Parathyroid adenoma (tissue), 2 donors: Measurements from ENCODE around the gene STK10.

Source experiments
- H2AFZ ChIP-seq: fragments of 300-600 bp; sonication (generic); one replicate; pipeline ENCODE4 v1.7.0; 2017; ENCODE audit warnings: antibody characterized with exemption, mild to moderate bottlenecking
- H3K27ac ChIP-seq: fragments of 300-600 bp; sonication (generic); one replicate; pipeline ENCODE4 v1.7.0; 2017
- H3K27me3 ChIP-seq: fragments of 300-600 bp; sonication (generic); one replicate; pipeline ENCODE4 v1.7.0; 2017; ENCODE audit warnings: low read length; ENCODE audit not compliant: control insufficient read depth, insufficient read depth
- H3K36me3 ChIP-seq: fragments of 300-600 bp; sonication (generic); one replicate; pipeline ENCODE4 v1.7.0; 2017; ENCODE audit warnings: low read length; ENCODE audit not compliant: control insufficient read depth, insufficient read depth
- H3K4me1 ChIP-seq: fragments of 300-600 bp; sonication (generic); one replicate; pipeline ENCODE4 v1.7.0; 2017; ENCODE audit warnings: control low read depth
- H3K4me2 ChIP-seq: fragments of 300-600 bp; sonication (generic); one replicate; pipeline ENCODE4 v1.7.0; 2017; ENCODE audit warnings: low read length
- H3K4me3 ChIP-seq: fragments of 300-600 bp; sonication (generic); one replicate; pipeline ENCODE4 v1.7.0; 2017; ENCODE audit warnings: low read depth, low read length
- H3K79me2 ChIP-seq: fragments of 300-600 bp; sonication (generic); one replicate; pipeline ENCODE4 v1.7.0; 2017; ENCODE audit warnings: control low read depth
- H3K9ac ChIP-seq: fragments of 300-600 bp; sonication (generic); one replicate; pipeline ENCODE4 v1.7.0; 2017; ENCODE audit warnings: mild to moderate bottlenecking
- H3K9me3 ChIP-seq: fragments of 300-600 bp; sonication (generic); one replicate; pipeline ENCODE4 v1.7.0; 2017; ENCODE audit warnings: low read length; ENCODE audit not compliant: control insufficient read depth
- CTCF ChIP-seq: fragments of 300-600 bp; sonication (generic); IDR thresholded peaks from one replicate; pipeline ENCODE4 v1.7.0; 2017; ENCODE audit warnings: antibody characterized with exemption, mild to moderate bottlenecking
- donor health status: primary hyperparathyroidism.

Gene STK10

GRCh38 chr5:172131690-172132089, 56.3 kb downstream of the STK10 start:
- H3K79me2 ChIP-seq: no peaks in the 10 kb centered on the region
- H3K4me3 ChIP-seq: no peak overlapping the region
- no peaks in the 10 kb centered on the region for H3K9me3 ChIP-seq
- no peaks in the 10 kb centered on the region for H3K36me3 ChIP-seq
- H3K27ac ChIP-seq: no peak overlapping the region
- no peaks in the 10 kb centered on the region for H3K27me3 ChIP-seq
- H3K4me2 ChIP-seq: no peak overlapping the region
- no peak overlapping the region for H2AFZ ChIP-seq
- H3K9ac ChIP-seq: no peak overlapping the region
- H3K4me1 ChIP-seq: no peaks in the 10 kb centered on the region
- TF ChIP-seq CTCF: no peak

- H3K27me3 ChIP-seq: no peaks in the 10 kb centered on the region
- H3K9me3 ChIP-seq: no peaks in the 10 kb centered on the region
- H2AFZ ChIP-seq: no peak overlapping the region
- H3K36me3 ChIP-seq: no peaks in the 10 kb centered on the region
- no peak overlapping the region for H3K4me2 ChIP-seq
- no peak overlapping the region for H3K27ac ChIP-seq
- no peak for TF ChIP-seq CTCF
- H3K9ac ChIP-seq: no peak overlapping the region
- H3K4me3 ChIP-seq: no peak overlapping the region
- H3K4me1 ChIP-seq: no peaks in the 10 kb centered on the region
- H3K79me2 ChIP-seq: no peaks in the 10 kb centered on the region
Measured at GRCh38 chr5:172129256-172129910, 58.6 kb downstream of the STK10 start.

- Histone ChIP-seq H3K4me2 (no peak overlapping the region), H3K9ac (no peak overlapping the region), H3K27me3 (no peaks in the 10 kb centered on the region), H3K36me3 (no peaks in the 10 kb centered on the region), H3K27ac (no peak overlapping the region), H2AFZ (no peak overlapping the region), H3K79me2 (no peaks in the 10 kb centered on the region), H3K9me3 (no peaks in the 10 kb centered on the region), H3K4me1 (no peaks in the 10 kb centered on the region), H3K4me3 (no peak overlapping the region)
- TF ChIP-seq CTCF: no peak
Measured at GRCh38 chr5:172127581-172127980, 60.4 kb downstream of the STK10 start.

GRCh38 chr5:172123269-172123692, 64.7 kb downstream of the STK10 start:
- H3K9ac ChIP-seq: no peak overlapping the region
- no peak overlapping the region for H3K4me3 ChIP-seq
- no peak overlapping the region for H3K4me2 ChIP-seq
- peak; percentile 9 for TF ChIP-seq CTCF
- no peak overlapping the region for H2AFZ ChIP-seq
- H3K79me2 ChIP-seq: no peaks in the 10 kb centered on the region
- H3K9me3 ChIP-seq: no peaks in the 10 kb centered on the region
- no peaks in the 10 kb centered on the region for H3K4me1 ChIP-seq
- H3K27me3 ChIP-seq: no peaks in the 10 kb centered on the region
- H3K36me3 ChIP-seq: no peaks in the 10 kb centered on the region
- H3K27ac ChIP-seq: no peak overlapping the region
